ENCODE data around the gene INF2.

DNA sequence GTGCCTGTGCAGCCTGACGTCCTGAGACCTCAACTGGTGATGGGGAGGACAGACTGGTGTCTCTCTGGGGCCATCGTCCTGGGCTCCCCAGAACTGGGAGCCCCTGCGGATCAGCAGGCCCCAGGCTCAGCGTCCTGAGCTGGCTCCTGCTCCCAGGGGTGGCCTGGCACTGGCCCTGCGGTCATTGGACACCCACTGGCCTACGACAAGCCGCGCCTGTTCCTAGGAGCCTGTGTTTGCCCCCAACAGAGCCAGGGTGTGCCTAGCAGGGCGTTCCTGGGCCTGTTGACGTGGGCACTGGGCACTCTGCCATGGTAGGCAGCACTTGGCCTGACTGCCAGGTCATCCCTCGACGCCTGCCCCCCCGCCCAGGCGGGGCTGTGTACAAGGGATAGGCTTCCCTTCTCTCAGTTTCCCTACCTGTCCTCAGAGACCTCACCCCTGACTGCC, 43.0 kb downstream of the INF2 start:
- TF ChIP-seq EZH2 (IDR thresholded peaks at IDR 0.05; ENCODE audit: borderline replicate concordance, low read depth, low read length) (no peak), CTCF (IDR thresholded peaks at IDR 0.05 in 2 of 3, conservative IDR thresholded peaks at IDR 0.05 in 1 of 3; ENCODE audit: insufficient read depth in 2 of 3, low read depth in 1 of 3, low read length in 3 of 3) (no peak), GABPA (tag; conservative IDR thresholded peaks at IDR 0.05; ENCODE audit: low read depth) (no peak), ZKSCAN1 (IDR thresholded peaks at IDR 0.05; ENCODE audit: low read depth, low read length) (no peak), RAD51 (IDR thresholded peaks at IDR 0.05; ENCODE audit: borderline replicate concordance, low read depth) (no peak), YY1 (IDR thresholded peaks at IDR 0.05; ENCODE audit: borderline replicate concordance in 1 of 3, control insufficient read depth in 1 of 3, extremely low read depth in 1 of 3, insufficient read depth in 3 of 3, insufficient read length in 1 of 3, insufficient replicate concordance in 2 of 3, low read depth in 1 of 3, low read length in 2 of 3) (no peak), TEAD4 (IDR thresholded peaks at IDR 0.05; ENCODE audit: low read length) (no peak), TEAD4 (CRISPR knock-in tag; IDR thresholded peaks at IDR 0.05; ENCODE audit: borderline replicate concordance) (no peak), ZNF224 (CRISPR knock-in tag; IDR thresholded peaks at IDR 0.05) (no peak), CHD2 (IDR thresholded peaks at IDR 0.05; ENCODE audit: low read depth, low read length) (no peak), PRMT5 (CRISPR knock-in tag; IDR thresholded peaks at IDR 0.05) (no peak), VEZF1 (CRISPR knock-in tag; IDR thresholded peaks at IDR 0.05) (no peak), MGA (IDR thresholded peaks at IDR 0.05) (no peak)

Data from K562 (cell line).